GM19467 (cell line): ENCODE results near the gene RAD51D.
"Not testable (repeated sequence)": the region's sequence is repeated elsewhere in the genome, so short reads cannot be mapped to it uniquely, and the experiment has no call there.

ENCODE experiments used
- ATAC-seq: cut with Tn5 transposase; IDR thresholded peaks from one replicate; pipeline ENCODE4 v1.9.1; 2021; ENCODE audit warnings: mild to moderate bottlenecking, moderate library complexity; ENCODE audit not compliant: unreplicated experiment

The RAD51D gene

GRCh38 chr17:35119370-35120165 is at the start of gene RAD51D:
Gene RAD51D (minus strand): TSS chr17:35119860. CDS start chr17:35119613, 247 bp downstream.
- peak; percentile 76 for ATAC-seq

DNA sequence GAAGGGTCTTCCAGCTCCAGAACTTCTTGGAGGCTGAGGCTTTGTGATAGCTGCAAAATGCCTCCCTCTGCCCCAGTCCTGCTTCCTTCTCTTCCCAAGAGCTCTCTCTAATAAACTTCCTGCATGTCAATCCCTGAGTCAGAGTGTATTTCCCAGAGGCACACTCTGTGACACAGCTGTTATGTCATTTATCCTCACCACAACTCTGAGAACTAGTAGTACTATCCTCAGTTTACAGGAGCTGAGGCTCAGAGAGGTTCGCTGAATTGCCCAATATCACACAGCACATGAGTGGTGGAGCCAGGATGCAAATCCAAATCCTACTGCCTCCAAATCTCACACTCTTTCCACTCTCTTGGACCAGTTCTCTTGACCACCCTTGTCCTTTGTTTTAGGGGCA is 48.0 kb upstream of the RAD51D start:
- no peak for ATAC-seq

DNA sequence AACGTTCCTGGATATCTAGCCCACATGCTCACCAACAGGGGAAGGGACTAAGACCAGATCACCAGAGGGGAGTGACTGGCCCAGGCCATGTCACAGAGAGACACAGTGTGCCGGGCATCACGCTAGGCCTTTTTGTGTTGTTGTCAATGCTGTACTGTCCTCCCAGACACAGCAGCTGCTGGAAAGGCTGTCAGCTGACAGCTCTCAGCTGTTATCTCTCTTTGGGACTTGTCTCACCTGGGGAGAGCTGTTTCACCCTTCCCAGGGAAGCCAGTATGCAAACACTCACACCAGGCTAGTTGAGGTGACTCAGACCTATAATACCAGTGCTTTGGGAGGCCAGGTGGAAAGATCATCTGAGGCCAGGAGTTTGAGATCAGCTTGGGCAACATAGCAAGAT is 47.4 kb upstream of the RAD51D start:
- no peak for ATAC-seq

GRCh38 chr17:35166526-35166925 is 46.9 kb upstream of the RAD51D start:
- ATAC-seq: no peak

DNA sequence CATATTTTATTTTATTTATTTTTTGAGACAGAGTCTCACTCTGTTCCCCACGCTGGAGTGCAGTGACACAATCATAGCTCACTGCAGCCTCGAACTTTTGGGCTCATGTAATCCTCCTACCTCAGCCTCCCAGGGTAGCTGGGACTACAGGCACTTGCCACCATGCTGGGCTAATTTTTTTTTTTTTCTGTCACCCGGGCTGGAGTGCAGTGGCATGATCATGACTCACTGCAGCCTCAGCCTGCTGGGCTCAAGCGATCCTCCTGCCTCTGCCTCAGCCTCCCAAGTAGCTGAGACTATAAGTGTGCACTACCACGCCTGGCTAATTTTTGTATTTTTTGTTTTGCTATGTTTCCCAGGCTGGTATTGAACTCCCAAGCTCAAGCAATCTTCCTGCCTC is 45.1 kb upstream of the RAD51D start:
- ATAC-seq: no peak

DNA sequence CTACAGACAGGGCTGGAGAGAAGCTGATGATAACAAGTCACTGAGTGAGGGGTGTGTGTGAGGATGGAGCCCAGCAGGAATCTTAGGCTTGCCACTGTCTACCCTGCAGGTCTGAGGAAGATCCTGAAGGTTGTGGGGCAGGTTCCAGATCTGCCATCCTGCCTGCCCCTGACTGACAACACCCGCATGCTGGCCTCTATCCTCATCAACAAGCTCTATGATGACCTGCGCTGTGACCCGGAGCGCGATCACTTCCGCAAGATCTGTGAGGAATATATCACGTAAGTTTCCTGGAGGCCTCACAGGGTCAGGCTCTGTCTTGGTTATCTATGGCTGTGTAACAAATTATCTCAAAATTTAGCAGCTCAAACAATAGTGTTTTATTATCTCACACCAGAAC is 44.2 kb upstream of the RAD51D start:
- ATAC-seq: no peak

- no peak for ATAC-seq
Observed at GRCh38 chr17:35162755-35163154, 43.1 kb upstream of the RAD51D start.

DNA sequence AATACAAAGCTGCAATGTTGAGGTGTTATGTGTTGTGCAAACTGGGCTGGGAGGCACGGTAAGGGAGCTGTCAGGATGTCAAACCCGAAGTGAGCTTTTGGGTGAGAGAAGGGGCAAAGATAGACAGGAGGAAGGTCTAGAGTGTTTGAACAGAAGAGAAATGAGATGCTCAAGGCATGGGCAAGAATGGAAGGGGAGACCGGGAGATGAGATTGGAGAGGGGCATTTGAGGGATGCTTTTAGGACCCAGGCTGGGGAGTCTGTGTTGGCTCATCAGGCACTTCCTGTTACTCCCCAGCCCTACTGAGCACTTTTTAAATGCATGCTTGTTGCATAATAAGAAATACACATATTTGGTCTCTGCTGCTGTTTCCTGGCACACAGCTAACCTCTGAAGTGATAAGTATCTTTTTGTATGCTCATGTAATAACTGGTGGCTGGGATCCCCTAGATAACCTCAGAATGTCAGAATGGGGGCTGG is 41.7 kb upstream of the RAD51D start:
- no peak for ATAC-seq

DNA sequence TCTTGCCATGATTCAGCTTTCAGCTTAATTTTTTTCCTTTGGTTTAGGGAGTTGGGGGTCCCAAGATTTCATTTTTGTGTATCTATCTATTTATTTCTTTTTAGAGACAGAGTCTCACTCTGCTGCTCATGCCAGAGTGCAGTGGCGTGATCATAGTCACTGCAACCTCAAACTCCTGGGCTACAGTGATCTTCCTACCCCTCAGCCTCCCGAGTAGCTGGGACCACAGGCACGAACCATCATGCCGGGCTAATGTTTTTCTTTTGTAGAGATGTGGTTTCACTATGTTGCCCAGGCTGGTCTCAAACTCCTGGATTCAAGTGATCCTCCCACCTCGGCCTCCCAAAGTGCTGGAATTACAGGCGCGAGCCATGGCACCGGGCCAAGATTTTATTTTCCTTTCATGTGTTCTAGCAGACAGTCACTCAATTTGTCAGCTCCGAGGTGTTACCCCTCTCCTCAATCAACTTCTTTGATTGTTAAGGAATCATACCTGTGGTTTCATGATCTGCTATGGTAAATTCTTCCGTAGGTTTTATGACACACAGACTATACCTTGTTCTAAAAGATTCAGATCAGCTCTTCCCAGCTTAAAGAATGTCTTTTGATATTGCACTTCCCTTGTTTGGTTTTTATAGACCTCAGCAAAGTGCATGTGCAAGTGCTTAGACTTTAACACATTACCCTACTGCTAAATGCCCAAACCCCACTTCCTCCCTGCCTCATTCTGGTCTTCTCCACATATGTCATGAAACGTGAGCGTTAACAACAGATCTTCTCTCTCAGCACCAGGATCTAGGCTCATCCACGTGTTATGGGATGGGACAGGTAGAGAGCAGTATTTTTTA is 40.9 kb upstream of the RAD51D start:
- ATAC-seq: no peak

- ATAC-seq: no peak
Observed at GRCh38 chr17:35159940-35160339, 40.3 kb upstream of the RAD51D start.

DNA sequence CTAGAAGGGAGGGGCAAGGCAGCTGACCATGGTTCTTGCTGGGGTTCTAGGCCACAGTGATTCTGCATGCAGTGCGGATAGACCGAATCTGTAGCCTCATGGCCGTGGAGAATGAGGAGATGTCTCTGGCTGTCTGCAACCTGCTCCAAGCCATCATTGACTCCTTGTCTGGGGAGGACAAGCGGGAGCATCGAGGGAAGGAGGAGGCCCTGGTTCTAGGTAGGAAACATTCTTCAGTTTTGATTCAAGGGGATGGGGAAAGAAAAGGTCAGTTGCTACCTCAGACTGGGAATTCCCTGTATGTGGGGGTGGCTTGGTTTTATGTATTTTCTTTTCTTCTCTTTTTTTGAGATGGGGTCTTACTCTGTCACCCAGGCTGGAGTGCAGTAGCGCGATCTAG is 35.6 kb upstream of the RAD51D start:
- ATAC-seq: no peak

GRCh38 chr17:35154196-35155165 is 34.8 kb upstream of the RAD51D start:
- no peak for ATAC-seq

GRCh38 chr17:35152421-35153140 is 32.9 kb upstream of the RAD51D start:
- no peak for ATAC-seq

- ATAC-seq: not testable (repeated sequence)
Observed at GRCh38 chr17:35151080-35151479, 31.4 kb upstream of the RAD51D start.

DNA sequence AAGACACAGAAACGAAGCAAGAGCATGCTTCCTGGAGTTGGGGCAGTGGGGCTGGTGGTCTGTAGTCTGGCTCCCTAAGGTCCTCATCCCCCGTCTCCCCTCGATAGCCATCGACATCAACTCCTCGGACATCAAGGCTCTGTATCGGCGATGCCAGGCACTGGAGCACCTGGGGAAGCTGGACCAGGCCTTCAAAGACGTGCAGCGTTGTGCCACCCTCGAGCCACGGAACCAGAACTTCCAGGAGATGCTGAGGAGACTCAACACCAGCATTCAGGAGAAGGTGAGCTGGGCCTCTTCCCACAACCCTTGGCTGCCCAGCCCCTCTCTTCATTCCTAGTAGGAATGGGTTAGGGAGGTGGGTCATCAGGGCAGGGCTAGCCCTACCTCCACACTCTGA is 30.3 kb upstream of the RAD51D start:
- ATAC-seq: no peak

DNA sequence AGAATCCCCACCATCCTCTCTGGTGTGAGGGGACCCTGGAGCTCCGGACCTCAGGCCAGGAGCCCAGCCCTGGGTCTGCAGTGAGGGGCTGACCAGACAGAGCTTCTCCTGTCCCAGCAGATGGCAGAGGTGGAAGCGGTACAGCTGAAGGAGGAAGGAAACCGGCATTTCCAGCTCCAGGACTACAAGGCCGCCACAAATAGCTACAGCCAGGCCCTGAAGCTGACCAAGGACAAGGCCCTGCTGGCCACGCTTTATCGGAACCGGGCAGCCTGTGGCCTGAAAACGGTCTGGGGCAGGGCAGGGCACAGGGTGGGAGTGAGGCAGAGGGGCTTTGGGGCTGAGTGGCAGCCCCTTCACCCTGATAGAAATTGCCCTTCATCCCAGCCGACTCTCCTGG is 28.5 kb upstream of the RAD51D start:
- no peak for ATAC-seq

DNA sequence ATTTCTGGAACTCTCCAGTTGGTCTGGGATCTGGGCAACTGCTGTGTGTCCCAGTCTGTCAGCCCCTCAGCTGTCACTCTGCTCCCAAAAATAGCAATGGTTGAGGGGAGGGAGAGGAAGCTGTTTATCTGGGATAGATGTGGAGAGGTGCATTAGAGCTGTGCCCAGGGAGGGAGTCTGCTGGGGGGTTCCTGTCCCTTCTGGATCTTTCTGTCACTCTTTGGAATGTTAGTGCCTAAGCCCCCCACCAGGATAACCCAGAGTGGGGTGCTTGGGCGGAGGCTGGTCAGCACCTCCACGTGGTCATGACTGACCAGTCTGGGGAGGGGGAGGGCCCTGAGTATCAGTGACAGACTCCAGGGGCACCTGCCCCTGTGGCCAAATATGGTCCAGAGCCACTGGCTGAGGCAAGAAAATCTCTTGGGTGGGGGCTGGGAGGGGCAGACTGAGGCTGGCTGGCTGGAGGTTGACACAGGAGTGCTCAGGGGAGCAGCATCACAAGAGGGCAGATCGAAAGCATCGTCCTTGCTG is 27.8 kb upstream of the RAD51D start, which contains the start of gene UNC45B:
Gene UNC45B (plus strand): TSS at position 443 of the 531 bp plus-strand sequence. CDS start 447 bp downstream, outside the sequence.
- ATAC-seq: no peak

- ATAC-seq: no peak
Observed at GRCh38 chr17:35146214-35146833, 26.7 kb upstream of the RAD51D start.

- no peak for ATAC-seq
Observed at GRCh38 chr17:35144840-35145239, 25.2 kb upstream of the RAD51D start.
